HG03108 (cell line): ENCODE measurements around the gene UPP1.

Source experiments
- ATAC-seq: cut with Tn5 transposase; IDR thresholded peaks from one replicate; pipeline ENCODE4 v1.9.1; 2021; ENCODE audit warnings: moderate library complexity; ENCODE audit not compliant: unreplicated experiment

The UPP1 gene

DNA sequence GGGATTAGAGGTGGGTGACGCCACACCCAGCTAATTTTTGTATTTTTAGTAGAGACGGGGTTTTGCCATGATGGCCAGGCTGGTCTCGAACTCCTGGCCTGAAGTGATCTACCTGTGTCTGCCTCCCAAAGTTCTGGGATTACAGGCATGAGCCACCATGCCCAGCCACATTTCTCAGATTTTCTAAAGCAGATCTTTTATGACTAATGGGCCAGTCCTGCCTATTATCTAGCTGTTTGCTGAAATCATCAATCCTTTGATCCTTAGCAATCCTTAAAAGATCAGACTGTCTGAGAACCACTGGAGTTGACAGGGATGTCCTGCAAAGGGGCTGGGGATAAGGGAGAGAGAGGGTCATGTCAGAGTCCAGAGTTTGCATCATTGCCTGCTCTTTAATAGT is 61.0 kb downstream of the UPP1 start:
- ATAC-seq = no peak

DNA sequence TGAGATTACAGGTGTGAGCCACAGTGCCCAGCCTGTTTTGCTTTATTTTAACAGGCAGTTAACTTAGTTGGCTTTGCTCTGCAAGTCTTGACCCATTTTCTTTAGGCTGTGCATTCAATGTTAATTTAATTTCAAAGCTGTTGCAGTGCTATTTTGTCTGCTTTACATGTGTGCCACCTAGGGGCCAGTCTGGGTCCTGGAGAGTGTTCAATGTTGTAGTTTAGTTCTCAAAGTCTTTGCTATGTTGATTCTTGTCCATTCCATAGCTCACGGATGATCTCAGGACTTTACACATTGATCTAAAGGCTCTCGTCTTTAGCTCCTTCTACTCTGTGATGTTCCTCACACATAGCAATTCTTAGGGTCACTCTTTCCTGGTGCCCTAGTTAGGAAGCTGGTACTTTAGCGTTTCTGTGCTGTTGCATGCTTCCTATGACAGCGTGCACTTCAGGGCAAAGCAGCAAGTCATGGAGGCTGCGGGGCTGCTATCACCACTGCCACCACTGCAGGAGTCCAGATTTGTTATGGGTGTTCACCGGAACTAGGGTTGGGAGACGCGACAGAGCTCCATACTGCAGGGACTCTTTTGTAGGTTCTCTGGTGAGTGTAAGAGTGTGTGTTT is 65.8 kb downstream of the UPP1 start:
- ATAC-seq = no peak
